Measurements from ENCODE around the gene LMTK3.

GRCh38 chr19:48514123-48514458 is 2.5 kb upstream of the LMTK3 start:
- TF ChIP-seq CTCF (IDR thresholded peaks at IDR 0.05; ENCODE audit: insufficient read depth, low read length): no peak
- TF ChIP-seq REST (IDR thresholded peaks at IDR 0.05; ENCODE audit: insufficient replicate concordance, low read depth): no peak
